LNCAP (cell line): Measurements from ENCODE around the gene GFPT2.

Source experiments
- CTCF ChIP-seq: fragments of 450-650 bp; IDR thresholded peaks from 2 replicates; pipeline ENCODE4 v1.5.1; 2017; ENCODE audit warnings: mild to moderate bottlenecking

Gene GFPT2

DNA sequence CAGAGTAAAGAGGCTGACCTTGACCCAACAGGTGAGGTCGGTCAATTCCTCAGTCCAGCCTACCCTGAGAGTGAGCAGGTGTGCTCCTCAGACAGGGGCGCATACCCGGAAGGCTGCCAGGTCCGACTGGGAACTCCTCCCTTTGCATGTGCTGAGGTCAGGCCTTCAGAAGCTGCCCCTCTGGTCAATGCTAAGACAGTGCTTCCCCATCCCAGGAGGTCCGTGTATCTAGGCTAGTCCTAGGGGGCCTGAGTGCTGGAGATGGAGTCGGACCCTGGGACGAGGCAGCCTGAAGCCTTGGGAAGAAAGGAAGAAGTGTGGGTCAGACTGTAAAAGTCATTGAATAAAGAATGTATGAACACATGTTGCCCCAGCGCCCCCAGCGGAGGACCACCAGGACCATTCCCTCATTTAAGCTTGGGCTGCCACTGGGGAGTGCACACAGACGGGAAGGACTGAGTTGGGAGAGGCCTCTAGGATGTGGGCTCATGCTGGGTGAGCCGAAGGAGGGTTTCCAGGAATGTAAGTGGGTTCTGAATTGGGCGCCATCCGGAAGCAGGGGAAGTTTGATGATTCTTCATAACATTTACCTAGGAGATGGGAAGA, 41.0 kb upstream of the GFPT2 start:
- no peak for TF ChIP-seq CTCF

GRCh38 chr5:180391276-180391675, 38.1 kb upstream of the GFPT2 start:
- TF ChIP-seq CTCF: no peak

- TF ChIP-seq CTCF: no peak
Observed at GRCh38 chr5:180390441-180391190, 37.5 kb upstream of the GFPT2 start.

GRCh38 chr5:180389252-180390101, 36.3 kb upstream of the GFPT2 start:
- no peak for TF ChIP-seq CTCF

DNA sequence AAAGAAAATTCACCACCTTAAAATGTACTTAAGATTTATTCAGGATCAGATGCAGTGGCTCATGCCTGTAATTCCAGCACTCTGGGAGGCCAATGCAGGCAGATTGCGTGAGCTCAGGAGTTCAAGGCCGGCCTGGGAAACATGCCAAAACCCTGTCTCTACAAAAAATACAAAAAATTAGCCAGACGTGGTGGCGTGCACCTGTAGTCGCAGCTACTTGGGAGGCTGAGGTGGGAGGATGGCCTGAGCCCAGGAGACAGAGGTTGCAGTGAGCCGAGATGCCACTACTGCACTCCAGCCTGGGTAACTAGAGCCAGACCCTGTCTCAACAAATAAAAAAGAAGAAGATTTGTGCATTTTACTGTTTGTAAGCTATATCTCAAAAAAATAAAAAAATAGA, 34.7 kb upstream of the GFPT2 start:
- TF ChIP-seq CTCF: no peak

DNA sequence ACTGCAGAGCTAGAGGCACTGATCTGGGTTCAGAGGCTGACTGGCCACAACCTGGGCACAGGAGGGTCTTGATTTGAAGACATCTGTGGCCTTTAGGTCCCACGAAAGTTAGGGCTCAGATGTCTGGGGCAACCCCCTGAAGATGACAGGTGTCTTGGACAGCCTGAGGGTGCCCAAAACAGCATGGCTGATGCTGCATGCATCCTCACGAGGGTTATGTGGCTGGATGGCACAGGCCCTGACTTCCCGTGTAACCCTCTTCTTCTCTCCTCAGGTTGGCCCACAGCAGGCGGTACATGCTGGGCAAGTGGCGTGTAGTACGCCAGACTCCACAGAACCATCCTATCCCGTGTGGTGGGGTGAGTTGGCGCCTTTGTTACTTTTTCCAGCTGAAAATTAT, 29.8 kb upstream of the GFPT2 start:
- no peak for TF ChIP-seq CTCF

DNA sequence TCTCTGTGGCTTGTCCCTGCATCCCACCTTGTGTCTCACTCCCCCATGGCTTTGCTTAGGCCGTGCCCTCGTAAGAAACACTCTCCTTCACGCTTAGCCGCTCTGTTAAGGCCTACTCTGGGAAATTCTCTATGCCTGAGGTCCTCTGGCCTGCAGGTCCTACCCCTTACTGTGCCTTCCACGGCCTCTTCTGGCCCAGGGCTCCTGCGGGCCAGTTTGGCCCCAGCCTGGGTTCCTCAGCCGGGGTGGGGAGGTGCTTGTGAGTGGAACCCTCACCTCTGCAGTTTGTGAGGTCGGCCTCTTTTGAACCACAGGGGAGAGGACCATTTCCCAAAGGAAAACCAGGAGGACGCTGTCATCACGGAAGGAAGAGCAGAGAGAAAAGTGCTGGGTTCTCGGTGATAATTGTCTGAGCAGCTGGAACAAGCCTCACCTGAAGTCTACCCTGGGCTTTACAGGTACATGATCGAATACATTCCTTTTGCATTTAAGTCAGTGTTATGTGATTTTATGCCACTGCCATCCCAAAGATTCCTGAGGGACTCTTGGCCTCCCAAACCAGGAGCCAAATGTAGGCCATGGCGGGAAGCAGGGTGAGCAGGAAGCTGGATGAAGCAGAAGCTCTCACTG, 28.8 kb upstream of the GFPT2 start:
- TF ChIP-seq CTCF: no peak
